OCI-LY7 (cell line): ENCODE measurements around the gene GATA2.

ENCODE experiments used
- EZH2phosphoT487 ChIP-seq: fragments of 200-600 bp; sonication (generic); IDR thresholded peaks from 2 replicates; pipeline ENCODE4 v1.6.1; 2018; ENCODE audit warnings: low read depth, borderline replicate concordance, mild to moderate bottlenecking, mixed run types, antibody characterized with exemption, low read length, moderate library complexity, mixed read lengths
- TF ChIP-seq, protein P1 (sequence below): fragments of 200-600 bp; sonication (generic); conservative IDR thresholded peaks from 2 replicates; pipeline ENCODE4 v1.5.1; 2014; ENCODE audit warnings: mild to moderate bottlenecking, antibody characterized with exemption, low read length, moderate library complexity, mixed read lengths

DNA sequence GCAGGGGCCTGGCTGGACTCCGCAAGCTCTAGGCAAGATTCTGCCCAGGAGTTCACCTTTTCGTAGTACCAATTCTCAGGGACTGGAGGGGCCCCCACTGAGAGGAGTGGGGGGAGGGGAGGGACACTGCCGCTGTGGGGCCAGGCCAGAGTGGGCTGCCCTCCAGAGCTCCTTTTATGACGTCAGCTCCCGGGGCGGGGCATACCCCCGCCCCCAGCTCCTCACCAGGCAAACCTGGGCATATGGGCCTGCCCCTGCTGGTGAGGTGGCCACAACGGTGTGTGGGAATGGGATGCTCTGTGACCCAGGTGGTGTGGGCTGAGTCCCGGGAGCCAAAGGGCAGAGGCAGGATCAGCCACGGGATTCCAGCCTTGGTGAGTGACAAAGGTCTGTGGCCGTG lies 29.6 kb downstream of the GATA2 start:
- TF ChIP-seq, protein P1, sequence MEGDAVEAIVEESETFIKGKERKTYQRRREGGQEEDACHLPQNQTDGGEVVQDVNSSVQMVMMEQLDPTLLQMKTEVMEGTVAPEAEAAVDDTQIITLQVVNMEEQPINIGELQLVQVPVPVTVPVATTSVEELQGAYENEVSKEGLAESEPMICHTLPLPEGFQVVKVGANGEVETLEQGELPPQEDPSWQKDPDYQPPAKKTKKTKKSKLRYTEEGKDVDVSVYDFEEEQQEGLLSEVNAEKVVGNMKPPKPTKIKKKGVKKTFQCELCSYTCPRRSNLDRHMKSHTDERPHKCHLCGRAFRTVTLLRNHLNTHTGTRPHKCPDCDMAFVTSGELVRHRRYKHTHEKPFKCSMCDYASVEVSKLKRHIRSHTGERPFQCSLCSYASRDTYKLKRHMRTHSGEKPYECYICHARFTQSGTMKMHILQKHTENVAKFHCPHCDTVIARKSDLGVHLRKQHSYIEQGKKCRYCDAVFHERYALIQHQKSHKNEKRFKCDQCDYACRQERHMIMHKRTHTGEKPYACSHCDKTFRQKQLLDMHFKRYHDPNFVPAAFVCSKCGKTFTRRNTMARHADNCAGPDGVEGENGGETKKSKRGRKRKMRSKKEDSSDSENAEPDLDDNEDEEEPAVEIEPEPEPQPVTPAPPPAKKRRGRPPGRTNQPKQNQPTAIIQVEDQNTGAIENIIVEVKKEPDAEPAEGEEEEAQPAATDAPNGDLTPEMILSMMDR: no peak
- no peak for TF ChIP-seq EZH2phosphoT487
